ENCODE measurements around the gene CD58. TPM values are rescaled to one million over a fixed set of nuclear protein-coding genes. Genes with fewer than 3 reads are reported as not detected.

Gene CD58
- total and polyA plus RNA-seq, 9 of the 15 experiments (the other 6 are each of a cell fraction or from before 2014, with no cell fraction given), result 18.1 to 113 (median 37.4) TPM

- TF ChIP-seq CLOCK (CRISPR knock-in tag; IDR thresholded peaks at IDR 0.05; ENCODE audit: borderline replicate concordance), result no peak
- peak; percentile 74 for TF ChIP-seq NCOA6 (IDR thresholded peaks at IDR 0.05)
- no peak for TF ChIP-seq ZSCAN29 (IDR thresholded peaks at IDR 0.05)
- TF ChIP-seq E2F5 (CRISPR knock-in tag; IDR thresholded peaks at IDR 0.05), result peak; percentile 75; the same call in 1 of the 2 replicates
- TF ChIP-seq TBP (optimal IDR thresholded peaks at IDR 0.05; ENCODE audit: low read depth, low read length), result no peak
- TF ChIP-seq DPF2 (IDR thresholded peaks at IDR 0.05), result peak; percentile 98
- 0 out of 2 replicates have a peak, but pooled peaks have one; percentile 41 for TF ChIP-seq ELF2 (CRISPR knock-in tag; IDR thresholded peaks at IDR 0.05)
- no peak for TF ChIP-seq NR2F6 (CRISPR knock-in tag; IDR thresholded peaks at IDR 0.05)
- TF ChIP-seq ZBTB43 (CRISPR knock-in tag; IDR thresholded peaks at IDR 0.05), result 0 out of 2 replicates have a peak, but pooled peaks have one; percentile 31
- peak; percentile 94 for TF ChIP-seq SMARCC2 (IDR thresholded peaks at IDR 0.05; ENCODE audit: low read depth)
- TF ChIP-seq ZSCAN32 (CRISPR knock-in tag; IDR thresholded peaks at IDR 0.05), result no peak
- TF ChIP-seq CSDE1 (IDR thresholded peaks at IDR 0.05), result peak in 1 of 2 experiments; percentile 8; a peak in 1 of 4 replicates
- no peak for TF ChIP-seq E4F1 (CRISPR knock-in tag; IDR thresholded peaks at IDR 0.05; ENCODE audit: borderline replicate concordance)
- no peak for TF ChIP-seq POLR2G (IDR thresholded peaks at IDR 0.05; ENCODE audit: low read depth, low read length)
- no peak for TF ChIP-seq TAF15 (IDR thresholded peaks at IDR 0.05; ENCODE audit: low read depth, low read length)
- TF ChIP-seq HCFC1 (IDR thresholded peaks at IDR 0.05; ENCODE audit: low read depth, low read length), result 0 out of 2 replicates have a peak, but pooled peaks have one; percentile 5
- peak; percentile 82 for TF ChIP-seq ZNF175 (CRISPR knock-in tag; IDR thresholded peaks at IDR 0.05; ENCODE audit: low read depth)
- no peak for TF ChIP-seq STAG1 (CRISPR knock-in tag; IDR thresholded peaks at IDR 0.05; ENCODE audit: borderline replicate concordance)
- peak; percentile 77; the same call in 1 of the 2 replicates for TF ChIP-seq ZNF589 (CRISPR knock-in tag; IDR thresholded peaks at IDR 0.05; ENCODE audit: low read depth)
- no peak for TF ChIP-seq RAD51 (IDR thresholded peaks at IDR 0.05; ENCODE audit: borderline replicate concordance, low read depth)
- TF ChIP-seq ATF1 (CRISPR knock-in tag; IDR thresholded peaks at IDR 0.05), result no peak
- TF ChIP-seq ATF1 (tag; IDR thresholded peaks at IDR 0.05), result peak; percentile 90
Observed at GRCh38 chr1:116504308-116505156, 66.3 kb downstream of the CD58 start (continued).
